BLaER1 treated with 17β-estradiol and CSF1 and Interleukin-3, amounts not matched to agents 10 nM and 100 nM (cell line): Measurements from ENCODE around the gene SRRM3.
A peak's percentile ranks its signal among the peaks of the same experiment; 100 is the strongest.
"Not testable (repeated sequence)": the region's sequence is repeated elsewhere in the genome, so short reads cannot be mapped to it uniquely, and the experiment has no call there.

Experiments
- H3K27ac ChIP-seq, 11 experiments: shearing (Covaris generic); formaldehyde crosslinking; 2 replicates each; pipeline ENCODE4 v1.8.1; 2022
- H3K27me3 ChIP-seq, 11 experiments: shearing (Covaris generic); formaldehyde crosslinking; 2 replicates each; pipeline ENCODE4 v1.8.1; 2022
- H3K36me3 ChIP-seq, 11 experiments: shearing (Covaris generic); formaldehyde crosslinking; 2 replicates each; pipeline ENCODE4 v1.8.1; 2022
- H3K4me1 ChIP-seq, 10 experiments: shearing (Covaris generic); formaldehyde crosslinking; 2 replicates each; pipeline ENCODE4 v1.8.1; 2022
- H3K4me2 ChIP-seq, 11 experiments: shearing (Covaris generic); formaldehyde crosslinking; 2 replicates each; pipeline ENCODE4 v1.8.1; 2022
- H3K4me3 ChIP-seq, 10 experiments: shearing (Covaris generic); formaldehyde crosslinking; 2 replicates each; pipeline ENCODE4 v1.8.1; 2022
- H3K9ac ChIP-seq, 11 experiments: shearing (Covaris generic); formaldehyde crosslinking; 2 replicates each; pipeline ENCODE4 v1.8.1; 2022
- H3K9me3 ChIP-seq, 11 experiments: shearing (Covaris generic); formaldehyde crosslinking; replicated peaks in 1 of 11; 2 replicates each; pipeline ENCODE4 v1.8.1; 2022
- H4K20me1 ChIP-seq, 11 experiments: shearing (Covaris generic); formaldehyde crosslinking; 2 replicates each; pipeline ENCODE4 v1.8.1; 2022
- Cebpa-rat ChIP-seq, 11 experiments: shearing (Covaris generic); IDR thresholded peaks; 2 replicates each; pipeline ENCODE4 v1.8.1; 2022

SRRM3 gene

DNA sequence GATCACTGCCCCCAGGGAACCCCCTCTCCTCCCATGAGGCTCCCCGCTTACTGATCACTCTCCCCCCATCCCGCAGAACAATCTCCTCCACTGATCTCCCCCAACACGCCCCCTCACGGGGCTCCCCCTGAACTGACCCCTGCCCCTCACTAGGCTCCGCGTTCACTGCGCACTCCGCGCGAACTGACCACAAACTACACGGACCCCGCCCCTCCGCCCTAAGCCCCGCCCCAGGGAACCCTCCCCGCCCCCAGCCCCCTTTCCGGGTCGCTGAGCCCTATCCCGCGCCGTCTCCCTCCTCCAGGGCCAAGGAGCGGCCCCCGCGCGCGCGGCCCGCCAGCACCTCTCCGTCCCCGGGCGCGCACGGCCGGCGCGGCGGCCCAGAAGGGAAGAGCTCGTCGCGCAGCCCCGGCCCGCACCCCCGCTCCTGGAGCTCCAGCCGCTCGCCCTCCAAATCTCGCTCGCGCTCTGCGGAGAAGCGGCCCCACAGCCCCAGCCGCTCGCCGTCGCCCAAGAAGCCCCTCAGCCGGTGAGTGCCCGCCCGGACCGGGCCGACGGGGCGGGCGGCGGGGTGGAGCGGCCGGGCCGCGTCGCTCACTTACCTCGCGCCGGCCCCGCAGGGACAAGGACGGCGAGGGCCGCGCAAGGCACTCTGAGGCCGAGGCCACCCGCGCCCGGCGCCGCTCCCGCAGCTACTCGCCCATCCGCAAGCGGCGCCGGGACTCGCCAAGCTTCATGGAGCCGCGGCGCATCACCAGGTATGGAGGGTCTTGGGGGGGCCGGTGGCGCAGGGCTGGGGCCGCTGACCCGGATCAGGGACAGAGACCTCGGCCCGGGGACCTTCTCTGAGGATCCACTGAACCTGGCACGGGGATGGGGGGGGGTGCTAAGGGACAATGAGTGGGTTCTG, 80.9 kb downstream of the SRRM3 start:
- Histone ChIP-seq H3K9me3 (peaks cover 0 to 6% (median 0%) of the 10 kb centered on the region in 11 experiments; a peak in 2 of 22 replicates), H3K4me3 (peak overlapping the region; percentile 49 to 73 (median 62)), H3K27me3 (peaks cover 62 to 83% (median 80%) of the 10 kb centered on the region in 11 experiments), H4K20me1 (peaks cover 0 to 6% (median 0%) of the 10 kb centered on the region in 11 experiments; a peak in 5 of 22 replicates), H3K36me3 (no peaks in the 10 kb centered on the region), H3K4me2 (peak overlapping the region; percentile 81 to 97 (median 93)), H3K27ac (no peak overlapping the region), H3K4me1 (peaks cover 0 to 30% (median 22%) of the 10 kb centered on the region in 10 experiments; a peak in 18 of 20 replicates), H3K9ac (peak overlapping the region; percentile 24 to 70 (median 62); a peak in 19 of 22 replicates)
- TF ChIP-seq Cebpa-rat (IDR thresholded peaks at IDR 0.05), result no peak

- H4K20me1 ChIP-seq, result peaks cover 0 to 6% (median 0%) of the 10 kb centered on the region in 11 experiments; a peak in 5 of 22 replicates
- H3K4me3 ChIP-seq, result peak overlapping the region in 9 of 10 experiments; percentile 51 to 73 (median 62); a peak in 15 of 20 replicates
- H3K27me3 ChIP-seq, result peaks cover 59 to 74% (median 71%) of the 10 kb centered on the region in 11 experiments
- peaks cover 0 to 39% (median 28%) of the 10 kb centered on the region in 10 experiments; a peak in 18 of 20 replicates for H3K4me1 ChIP-seq
- H3K27ac ChIP-seq, result no peak overlapping the region
- H3K36me3 ChIP-seq, result no peaks in the 10 kb centered on the region
- no peak overlapping the region; a peak in 1 of 22 replicates for H3K9ac ChIP-seq
- peak overlapping the region in 9 of 11 experiments; percentile 81 to 97 (median 95); a peak in 18 of 22 replicates for H3K4me2 ChIP-seq
- peaks cover 0 to 5% (median 0%) of the 10 kb centered on the region in 11 experiments; a peak in 2 of 22 replicates for H3K9me3 ChIP-seq
- TF ChIP-seq Cebpa-rat (IDR thresholded peaks at IDR 0.05), result no peak
Observed at GRCh38 chr7:76283254-76284159, 81.8 kb downstream of the SRRM3 start.

- no peak overlapping the region for H3K27ac ChIP-seq
- no peak overlapping the region for H3K9ac ChIP-seq
Observed at GRCh38 chr7:76285604-76286374, 84.1 kb downstream of the SRRM3 start.

DNA sequence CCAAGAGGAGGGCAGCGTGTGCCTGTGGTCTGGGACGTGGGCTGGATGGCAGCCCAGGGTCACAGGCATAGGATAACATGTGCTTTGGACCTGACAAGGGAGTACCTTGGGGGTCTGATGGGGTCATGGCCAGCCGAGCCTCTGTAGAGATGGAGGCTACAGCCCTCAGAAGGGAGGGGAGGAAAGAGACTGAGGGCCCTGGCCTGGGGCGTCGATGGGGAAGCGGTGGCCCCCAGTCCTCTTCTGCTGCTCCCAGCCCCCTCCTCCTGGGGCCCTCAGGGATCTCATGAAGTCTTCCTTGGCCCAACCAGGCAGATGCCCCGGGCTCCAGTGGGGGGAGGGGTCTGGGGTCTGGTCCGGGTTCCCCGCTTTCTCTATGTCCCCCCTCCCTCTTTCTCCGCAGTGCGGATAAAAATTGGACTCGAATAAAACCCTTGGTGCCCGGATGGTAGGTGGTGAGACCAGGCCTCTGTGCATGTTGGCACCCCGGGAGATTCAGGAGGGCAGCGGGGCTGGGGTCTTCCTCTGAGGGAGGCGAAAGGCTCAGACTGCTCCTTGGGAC, 85.2 kb downstream of the SRRM3 start:
- no peak for TF ChIP-seq Cebpa-rat (IDR thresholded peaks at IDR 0.05)
- peak overlapping the region in 1 of 11 experiments; percentile 29; a peak in 2 of 22 replicates for H3K9ac ChIP-seq
- H3K9me3 ChIP-seq, result no peaks in the 10 kb centered on the region
- H3K4me2 ChIP-seq, result peak overlapping the region in 9 of 11 experiments; percentile 9 to 49 (median 31); a peak in 15 of 22 replicates
- peaks cover 0 to 6% (median 0%) of the 10 kb centered on the region in 11 experiments; a peak in 4 of 22 replicates for H4K20me1 ChIP-seq
- peaks cover 30 to 40% (median 38%) of the 10 kb centered on the region in 11 experiments for H3K27me3 ChIP-seq
- no peaks in the 10 kb centered on the region for H3K36me3 ChIP-seq
- no peak overlapping the region for H3K27ac ChIP-seq
- peaks cover 13 to 61% (median 53%) of the 10 kb centered on the region in 10 experiments for H3K4me1 ChIP-seq
- no peak overlapping the region for H3K4me3 ChIP-seq

More at GRCh38 chr7:76285604-76286374, 84.1 kb downstream of the SRRM3 start:
- peaks cover 5 to 58% (median 45%) of the 10 kb centered on the region in 10 experiments for H3K4me1 ChIP-seq
- no peaks in the 10 kb centered on the region for H3K9me3 ChIP-seq
- TF ChIP-seq Cebpa-rat (IDR thresholded peaks at IDR 0.05), result no peak
- peak overlapping the region in 7 of 11 experiments; percentile 22 to 49 (median 39); a peak in 8 of 22 replicates for H3K4me2 ChIP-seq
- H3K36me3 ChIP-seq, result no peaks in the 10 kb centered on the region
- H4K20me1 ChIP-seq, result peaks cover 0 to 6% (median 0%) of the 10 kb centered on the region in 11 experiments; a peak in 4 of 22 replicates
- no peak overlapping the region for H3K4me3 ChIP-seq
- peaks cover 42 to 51% (median 49%) of the 10 kb centered on the region in 11 experiments for H3K27me3 ChIP-seq

GRCh38 chr7:76290847-76291350, 89.2 kb downstream of the SRRM3 start:
- peak overlapping the region; percentile 1 to 94 (median 91); a peak in 21 of 22 replicates for H3K27ac ChIP-seq
- H3K9me3 ChIP-seq, H3K36me3 ChIP-seq, H3K27me3 ChIP-seq, H4K20me1 ChIP-seq: not testable (repeated sequence)
- H3K4me3 ChIP-seq, result peak overlapping the region in 5 of 10 experiments; percentile 34 to 67 (median 39); a peak in 5 of 20 replicates
- peaks cover 53 to 92% (median 88%) of the 10 kb centered on the region in 10 experiments for H3K4me1 ChIP-seq
- peak overlapping the region; percentile 91 to 97 (median 92) for H3K4me2 ChIP-seq
- peak overlapping the region in 10 of 11 experiments; percentile 58 to 84 (median 80); a peak in 20 of 22 replicates for H3K9ac ChIP-seq

GRCh38 chr7:76291351-76292212, 89.9 kb downstream of the SRRM3 start:
- H3K36me3 ChIP-seq, result no peaks in the 10 kb centered on the region
- no peaks in the 10 kb centered on the region for H3K27me3 ChIP-seq
- H4K20me1 ChIP-seq, result no peaks in the 10 kb centered on the region
- no peak; a peak in 1 of 22 replicates for TF ChIP-seq Cebpa-rat (IDR thresholded peaks at IDR 0.05)
- H3K27ac ChIP-seq, result peak overlapping the region; percentile 82 to 94 (median 91)
- H3K9me3 ChIP-seq, result no peaks in the 10 kb centered on the region
- H3K4me2 ChIP-seq, result peak overlapping the region; percentile 91 to 97 (median 92)
- H3K4me3 ChIP-seq, result peak overlapping the region; percentile 36 to 67 (median 46); a peak in 17 of 20 replicates
- peak overlapping the region; percentile 74 to 84 (median 80) for H3K9ac ChIP-seq
- H3K4me1 ChIP-seq, result peaks cover 60 to 94% (median 89%) of the 10 kb centered on the region in 10 experiments

- Histone ChIP-seq H3K4me2 (peak overlapping the region; percentile 91 to 97 (median 92)), H3K27me3 (no peaks in the 10 kb centered on the region), H4K20me1 (no peaks in the 10 kb centered on the region), H3K9me3 (no peaks in the 10 kb centered on the region), H3K36me3 (no peaks in the 10 kb centered on the region), H3K4me1 (peaks cover 66 to 94% (median 89%) of the 10 kb centered on the region in 10 experiments), H3K4me3 (peak overlapping the region; percentile 36 to 67 (median 46); a peak in 17 of 20 replicates), H3K9ac (peak overlapping the region; percentile 74 to 84 (median 80)), H3K27ac (peak overlapping the region; percentile 82 to 94 (median 91))
- peak in 7 of 11 experiments; percentile 57 to 93 (median 80); a peak in 14 of 22 replicates for TF ChIP-seq Cebpa-rat (IDR thresholded peaks at IDR 0.05)
Observed at GRCh38 chr7:76292213-76292573, 90.5 kb downstream of the SRRM3 start.

DNA sequence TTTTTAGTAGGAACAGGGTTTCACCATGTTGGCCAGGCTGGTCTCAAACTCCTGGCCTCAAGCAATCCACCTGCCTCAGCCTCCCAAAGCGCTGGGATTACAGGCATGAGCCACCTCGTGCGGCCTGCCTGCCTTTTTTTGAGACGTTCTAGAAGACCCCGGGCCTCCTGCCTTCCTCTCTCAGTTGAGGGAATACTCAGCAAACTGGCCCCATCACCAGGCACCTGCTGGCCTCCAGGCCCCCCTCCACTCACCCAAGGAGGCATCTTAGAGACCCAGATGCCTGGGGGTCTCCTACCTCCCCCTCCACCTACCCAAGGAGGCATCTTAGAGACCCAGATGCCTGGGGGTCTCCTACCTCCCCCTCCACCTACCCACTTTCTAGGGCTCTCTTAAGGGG, 91.2 kb downstream of the SRRM3 start:
- not testable (repeated sequence) for H3K9me3 ChIP-seq, H3K36me3 ChIP-seq, H3K27me3 ChIP-seq, H3K4me3 ChIP-seq, H4K20me1 ChIP-seq
- Histone ChIP-seq H3K4me2 (peak overlapping the region; percentile 91 to 97 (median 92)), H3K4me1 (peaks cover 66 to 94% (median 88%) of the 10 kb centered on the region in 10 experiments), H3K9ac (peak overlapping the region in 8 of 11 experiments; percentile 74 to 84 (median 82); a peak in 16 of 22 replicates), H3K27ac (peak overlapping the region in 10 of 11 experiments; percentile 88 to 94 (median 91); a peak in 21 of 22 replicates)
